GM12801 (cell line): ENCODE data around the gene ZNF804A.

ENCODE experiments used
- TF ChIP-seq, protein P1 (sequence below): IDR thresholded peaks from one replicate; pipeline ENCODE4 v1.5.1; 2011; ENCODE audit warnings: control low read depth; ENCODE audit not compliant: insufficient read length; ENCODE audit errors: extremely low read depth

ZNF804A gene

DNA sequence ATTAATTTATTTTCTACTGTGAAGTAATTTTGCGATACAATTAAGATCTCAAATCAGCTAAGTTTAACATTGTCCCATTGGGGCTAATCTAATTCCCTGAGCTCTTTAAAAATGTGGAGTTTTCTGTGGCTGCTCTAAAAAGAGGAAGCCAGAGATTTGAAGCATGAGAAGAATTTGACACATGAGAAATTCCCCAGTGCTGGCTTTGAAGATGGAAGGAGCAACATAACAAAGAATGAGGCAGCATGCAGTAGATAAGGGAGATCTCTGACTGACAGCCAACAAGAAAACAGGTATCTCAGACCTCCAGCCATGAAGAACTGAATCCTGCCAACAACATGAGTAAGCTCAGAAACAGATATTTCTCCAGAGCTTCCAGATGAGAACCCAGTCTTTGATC is 308.4 kb downstream of the ZNF804A start:
- TF ChIP-seq, protein P1, sequence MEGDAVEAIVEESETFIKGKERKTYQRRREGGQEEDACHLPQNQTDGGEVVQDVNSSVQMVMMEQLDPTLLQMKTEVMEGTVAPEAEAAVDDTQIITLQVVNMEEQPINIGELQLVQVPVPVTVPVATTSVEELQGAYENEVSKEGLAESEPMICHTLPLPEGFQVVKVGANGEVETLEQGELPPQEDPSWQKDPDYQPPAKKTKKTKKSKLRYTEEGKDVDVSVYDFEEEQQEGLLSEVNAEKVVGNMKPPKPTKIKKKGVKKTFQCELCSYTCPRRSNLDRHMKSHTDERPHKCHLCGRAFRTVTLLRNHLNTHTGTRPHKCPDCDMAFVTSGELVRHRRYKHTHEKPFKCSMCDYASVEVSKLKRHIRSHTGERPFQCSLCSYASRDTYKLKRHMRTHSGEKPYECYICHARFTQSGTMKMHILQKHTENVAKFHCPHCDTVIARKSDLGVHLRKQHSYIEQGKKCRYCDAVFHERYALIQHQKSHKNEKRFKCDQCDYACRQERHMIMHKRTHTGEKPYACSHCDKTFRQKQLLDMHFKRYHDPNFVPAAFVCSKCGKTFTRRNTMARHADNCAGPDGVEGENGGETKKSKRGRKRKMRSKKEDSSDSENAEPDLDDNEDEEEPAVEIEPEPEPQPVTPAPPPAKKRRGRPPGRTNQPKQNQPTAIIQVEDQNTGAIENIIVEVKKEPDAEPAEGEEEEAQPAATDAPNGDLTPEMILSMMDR: no peak

DNA sequence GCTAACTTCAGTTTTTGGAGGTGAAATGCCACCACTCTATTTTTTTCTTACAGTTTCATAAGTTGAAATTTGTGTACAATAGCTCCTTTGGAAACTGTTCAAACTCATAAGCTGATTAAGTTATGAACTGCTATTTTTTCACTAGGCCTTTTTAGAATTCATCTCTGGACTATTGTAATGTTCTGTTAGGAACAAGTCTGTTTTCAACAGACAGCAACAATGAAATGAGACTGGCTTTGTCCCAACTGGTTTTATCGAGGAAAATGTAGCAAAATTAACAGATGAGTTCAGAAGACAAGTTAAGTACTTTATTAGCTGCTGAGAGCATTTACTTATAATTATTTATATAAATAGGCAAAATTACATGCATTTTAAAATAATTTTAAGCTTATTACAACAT is 310.6 kb downstream of the ZNF804A start:
- TF ChIP-seq, protein P1: no peak

DNA sequence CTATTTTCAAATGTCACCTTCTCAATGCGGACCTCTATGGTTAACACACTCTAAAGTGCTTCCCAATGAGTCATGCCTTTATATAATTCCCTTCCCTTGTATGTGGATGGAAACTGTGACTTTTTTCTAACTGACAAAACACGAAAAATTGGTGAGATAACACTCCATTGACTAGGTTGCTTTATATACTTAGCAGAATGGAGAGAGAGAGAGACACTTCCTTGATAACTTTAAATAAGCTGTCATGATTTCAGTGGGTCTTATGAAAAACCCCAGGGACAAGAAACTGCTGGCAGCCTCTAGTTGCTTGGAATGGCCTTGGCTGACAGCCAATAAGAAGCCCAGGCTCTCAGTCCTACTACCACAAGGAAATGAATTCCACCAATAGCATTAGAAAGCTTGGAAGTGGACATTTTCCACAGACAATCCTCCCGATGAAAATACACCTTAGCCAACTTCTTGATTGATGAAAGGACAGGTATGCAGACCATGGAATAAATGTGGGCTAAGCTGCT is 322.2 kb downstream of the ZNF804A start:
- TF ChIP-seq, protein P1: no peak

DNA sequence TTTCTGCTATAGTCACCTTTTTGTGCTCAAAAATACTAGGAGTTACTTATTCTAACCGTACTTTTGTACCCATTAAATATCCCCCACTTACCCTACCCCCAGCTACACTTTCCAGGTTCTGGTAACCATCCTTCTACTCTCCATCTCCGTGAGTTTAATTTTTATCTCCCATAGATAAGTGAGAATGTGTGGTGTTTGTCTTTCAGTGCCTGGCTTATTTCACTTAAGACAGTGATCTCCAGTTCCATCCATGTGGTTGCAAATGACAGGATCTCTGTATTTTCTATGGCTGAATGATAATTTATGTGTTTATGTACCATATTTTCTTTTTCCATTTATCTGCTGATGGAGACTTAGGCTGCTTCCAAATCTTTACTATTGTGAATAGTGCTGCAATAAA is 323.3 kb downstream of the ZNF804A start:
- TF ChIP-seq, protein P1: no peak

DNA sequence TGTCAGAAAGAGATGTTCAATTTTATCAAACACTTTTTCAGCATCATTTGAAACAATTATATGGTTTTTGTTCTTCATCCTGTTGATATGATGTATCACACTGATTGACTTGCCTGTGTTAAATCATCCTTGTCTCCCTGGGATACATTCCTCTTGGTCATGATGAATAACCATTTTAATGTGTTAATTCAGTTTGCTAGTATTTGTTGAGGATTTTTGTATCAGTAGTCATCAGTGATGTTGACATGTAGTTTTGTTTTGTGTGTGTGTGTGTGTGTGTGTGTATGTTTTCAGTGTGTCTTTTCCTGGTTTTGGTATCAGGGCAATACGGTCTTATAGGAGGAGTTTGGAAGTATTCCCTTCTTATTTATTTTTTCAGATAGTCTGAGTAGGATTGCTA is 325.4 kb downstream of the ZNF804A start:
- TF ChIP-seq, protein P1: no peak

DNA sequence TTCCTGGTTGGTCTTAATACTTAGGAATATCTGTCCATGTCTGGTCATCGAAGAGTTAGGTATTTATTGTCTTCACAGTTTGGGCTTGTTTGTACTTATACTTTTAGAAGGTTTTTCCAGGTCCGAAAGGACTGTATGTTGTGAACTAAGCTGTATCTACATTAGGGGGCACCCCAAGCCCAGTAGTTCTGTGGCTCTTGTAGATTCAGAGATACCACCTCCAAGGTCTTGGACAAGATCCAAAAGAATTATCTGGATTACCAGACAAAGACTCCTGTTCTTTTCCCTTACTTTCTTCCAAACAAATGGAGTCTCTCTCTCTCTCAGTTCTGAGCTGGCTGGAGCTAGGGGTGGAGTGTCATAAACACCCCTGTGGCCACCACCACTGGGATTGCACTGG is 328.7 kb downstream of the ZNF804A start:
- TF ChIP-seq, protein P1: no peak

DNA sequence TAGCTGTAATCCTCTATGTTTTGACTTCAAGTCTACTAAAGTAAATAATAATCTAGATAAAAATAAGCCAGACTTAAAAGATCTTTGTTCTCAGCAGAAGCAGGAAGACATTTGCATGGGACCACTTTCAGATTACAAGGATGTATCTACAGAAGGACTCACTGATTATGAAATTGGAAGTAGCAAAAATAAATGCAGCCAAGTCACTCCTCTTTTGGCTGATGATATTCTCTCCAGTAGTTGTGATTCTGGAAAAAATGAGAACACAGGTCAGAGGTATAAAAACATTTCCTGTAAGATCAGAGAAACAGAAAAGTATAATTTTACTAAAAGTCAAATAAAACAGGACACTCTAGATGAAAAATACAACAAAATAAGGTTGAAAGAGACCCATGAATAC is 338.4 kb downstream of the ZNF804A start:
- TF ChIP-seq, protein P1: no peak
